GM19372 (cell line): ENCODE results near the gene PIM2.

ENCODE experiments used
- ATAC-seq: cut with Tn5 transposase; IDR thresholded peaks from one replicate; pipeline ENCODE4 v1.9.1; 2021; ENCODE audit warnings: mild to moderate bottlenecking, low read depth, moderate library complexity; ENCODE audit not compliant: unreplicated experiment

PIM2 gene

GRCh38 chrX:48918643-48919340, at the start of gene PIM2:
TSS of gene PIM2 (minus strand) at chrX:48919024. CDS start at chrX:48918834, 190 bp downstream.
- ATAC-seq: peak; percentile 68

- ATAC-seq: no peak
Measured at GRCh38 chrX:48968377-48968776, 49.6 kb upstream of the PIM2 start.

- ATAC-seq: no peak
Measured at GRCh38 chrX:48966796-48967579, 48.2 kb upstream of the PIM2 start.

GRCh38 chrX:48965959-48966358, 47.1 kb upstream of the PIM2 start:
- no peak for ATAC-seq

GRCh38 chrX:48961585-48962091, 42.8 kb upstream of the PIM2 start:
- no peak for ATAC-seq

GRCh38 chrX:48960291-48960690, 41.5 kb upstream of the PIM2 start:
- ATAC-seq: no peak

- ATAC-seq: no peak
Measured at GRCh38 chrX:48958635-48959094, 39.8 kb upstream of the PIM2 start.

GRCh38 chrX:48957827-48958634, 39.2 kb upstream of the PIM2 start:
- ATAC-seq: peak; percentile 82

- ATAC-seq: peak; percentile 40
Measured at GRCh38 chrX:48957477-48957826, 38.6 kb upstream of the PIM2 start, which contains the start of gene OTUD5. TSS of gene OTUD5 (minus strand) at chrX:48957607. CDS start at chrX:48957570, 37 bp downstream.

- ATAC-seq: no peak
Measured at GRCh38 chrX:48956728-48957414, 38.0 kb upstream of the PIM2 start.

- ATAC-seq: no peak
Measured at GRCh38 chrX:48948589-48948988, 29.8 kb upstream of the PIM2 start.

GRCh38 chrX:48945517-48946348, 26.9 kb upstream of the PIM2 start:
- ATAC-seq: no peak

GRCh38 chrX:48942895-48943294, 24.1 kb upstream of the PIM2 start:
- ATAC-seq: no peak

GRCh38 chrX:48940404-48940955, 21.7 kb upstream of the PIM2 start:
- no peak for ATAC-seq

GRCh38 chrX:48939524-48940228, 20.9 kb upstream of the PIM2 start:
- no peak for ATAC-seq

- peak; percentile 39 for ATAC-seq
Measured at GRCh38 chrX:48938721-48939425, 20.0 kb upstream of the PIM2 start.

GRCh38 chrX:48937054-48937907, 18.5 kb upstream of the PIM2 start:
- peak; percentile 52 for ATAC-seq
